Measurements from ENCODE around the gene NPTXR. TPM values are rescaled to one million over a fixed set of nuclear protein-coding genes. Genes with fewer than 3 reads are reported as not detected.

Gene NPTXR
- total RNA-seq, 2 experiments from 2014 or later, result 0.08 TPM; not detected in 1

DNA sequence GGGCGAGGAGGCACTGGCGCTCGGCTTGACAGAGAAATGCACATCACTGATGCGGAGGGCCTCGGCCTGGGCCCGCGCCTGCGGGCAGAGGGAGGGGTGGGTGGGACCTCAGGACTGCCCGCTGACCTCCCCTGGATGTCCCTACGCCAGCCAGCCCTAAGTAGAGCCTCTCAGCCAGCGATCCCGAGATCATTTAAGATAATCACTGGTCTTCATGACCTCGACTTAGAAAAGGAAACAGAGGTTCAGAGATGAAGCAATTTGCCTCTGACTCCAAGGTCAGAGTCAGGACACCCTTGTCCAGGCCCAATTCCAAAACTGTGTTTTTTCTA is 23.3 kb upstream of the NPTXR start:
- TF ChIP-seq, protein P1, sequence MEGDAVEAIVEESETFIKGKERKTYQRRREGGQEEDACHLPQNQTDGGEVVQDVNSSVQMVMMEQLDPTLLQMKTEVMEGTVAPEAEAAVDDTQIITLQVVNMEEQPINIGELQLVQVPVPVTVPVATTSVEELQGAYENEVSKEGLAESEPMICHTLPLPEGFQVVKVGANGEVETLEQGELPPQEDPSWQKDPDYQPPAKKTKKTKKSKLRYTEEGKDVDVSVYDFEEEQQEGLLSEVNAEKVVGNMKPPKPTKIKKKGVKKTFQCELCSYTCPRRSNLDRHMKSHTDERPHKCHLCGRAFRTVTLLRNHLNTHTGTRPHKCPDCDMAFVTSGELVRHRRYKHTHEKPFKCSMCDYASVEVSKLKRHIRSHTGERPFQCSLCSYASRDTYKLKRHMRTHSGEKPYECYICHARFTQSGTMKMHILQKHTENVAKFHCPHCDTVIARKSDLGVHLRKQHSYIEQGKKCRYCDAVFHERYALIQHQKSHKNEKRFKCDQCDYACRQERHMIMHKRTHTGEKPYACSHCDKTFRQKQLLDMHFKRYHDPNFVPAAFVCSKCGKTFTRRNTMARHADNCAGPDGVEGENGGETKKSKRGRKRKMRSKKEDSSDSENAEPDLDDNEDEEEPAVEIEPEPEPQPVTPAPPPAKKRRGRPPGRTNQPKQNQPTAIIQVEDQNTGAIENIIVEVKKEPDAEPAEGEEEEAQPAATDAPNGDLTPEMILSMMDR (conservative IDR thresholded peaks at IDR 0.05; ENCODE audit: low read length), result no peak
- no peak for TF ChIP-seq EZH2phosphoT487 (IDR thresholded peaks at IDR 0.05; ENCODE audit: borderline replicate concordance, low read depth, low read length)
- peaks cover 23% of the 10 kb centered on the region for H3K4me1 ChIP-seq (ENCODE audit: insufficient read depth, low read length, poor library complexity, severe bottlenecking)
- H3K27ac ChIP-seq (ENCODE audit: low read depth, low read length, poor library complexity, severe bottlenecking), result no peak overlapping the region
- no peak overlapping the region for H2AFZ ChIP-seq (ENCODE audit: low read length)
- H4K20me1 ChIP-seq (ENCODE audit: insufficient read depth, low read length), result peaks cover 14% of the 10 kb centered on the region
- CTCF ChIA-PET (ENCODE audit: unreplicated experiment), result no interaction called here
- no peaks in the 10 kb centered on the region for H3K9me2 ChIP-seq (ENCODE audit: insufficient read depth, low read length)
- no peak for DNase-seq (ENCODE audit: low spot score)
- no peak overlapping the region for H3K4me2 ChIP-seq (ENCODE audit: low read length)
- no peaks in the 10 kb centered on the region for H3K9me3 ChIP-seq (ENCODE audit: low read length)
- H3K4me3 ChIP-seq (ENCODE audit: low read depth, low read length, poor library complexity, severe bottlenecking), result no peak overlapping the region
- no TSS peak for BruUV-seq (replicated peaks)
- peaks cover 67% of the 10 kb centered on the region for H3K36me3 ChIP-seq (ENCODE audit: insufficient read depth, low read length)
- POLR2A ChIA-PET, result no interaction called here
- intact Hi-C loops (cut with micrococcal nuclease; ENCODE audit: unreplicated experiment), result no loop called here
- peaks cover 22% of the 10 kb centered on the region for H3K79me2 ChIP-seq (ENCODE audit: insufficient read depth, low read depth, low read length)

DNA sequence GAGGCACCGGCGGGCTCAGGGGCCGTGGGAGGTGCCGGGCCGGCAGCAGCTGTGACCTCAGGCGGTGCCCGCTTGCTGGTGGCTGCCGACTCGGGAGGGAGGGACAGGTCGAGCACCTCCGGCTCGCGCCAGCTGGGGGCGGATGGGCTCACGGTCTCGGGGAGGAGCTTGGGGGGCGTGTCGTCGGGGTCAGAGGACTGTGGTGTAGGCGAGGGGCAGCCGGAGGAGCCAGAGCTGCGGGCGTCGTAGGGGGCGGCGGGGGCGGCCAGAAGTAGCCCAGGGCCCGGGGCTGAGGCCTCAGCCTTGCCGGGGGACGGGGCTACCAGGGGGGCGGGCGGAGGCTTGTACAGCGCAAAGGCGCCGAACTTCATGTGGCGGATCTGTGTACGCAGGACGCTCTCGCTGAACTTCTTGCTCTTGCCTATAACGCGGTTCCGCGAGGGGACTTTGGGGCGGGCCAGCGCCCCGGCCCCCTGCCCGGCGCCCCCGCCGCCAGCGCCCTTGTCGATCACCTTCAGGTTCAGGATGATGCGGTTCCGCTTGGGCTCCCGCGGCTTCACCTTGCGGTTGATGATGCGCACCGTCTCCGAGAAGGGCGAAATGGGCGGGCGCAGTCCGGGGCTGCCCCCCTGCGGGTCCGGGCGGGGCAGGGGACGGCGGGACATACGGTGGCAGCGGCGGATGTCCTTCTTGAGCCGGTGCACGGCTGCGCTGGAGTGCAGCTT is 22.7 kb upstream of the NPTXR start:
- intact Hi-C loops (cut with micrococcal nuclease; ENCODE audit: unreplicated experiment), result no loop called here
- DNase-seq (ENCODE audit: low spot score), result no peak
- no peak overlapping the region for H2AFZ ChIP-seq (ENCODE audit: low read length)
- ChIA-PET POLR2A (no interaction called here), CTCF (ENCODE audit: unreplicated experiment) (no interaction called here)
- no TSS peak for BruUV-seq (replicated peaks)
- TF ChIP-seq EZH2phosphoT487 (IDR thresholded peaks at IDR 0.05; ENCODE audit: borderline replicate concordance, low read depth, low read length), result no peak
- TF ChIP-seq, protein P1 (conservative IDR thresholded peaks at IDR 0.05; ENCODE audit: low read length), result no peak
- no peaks in the 10 kb centered on the region for H3K9me2 ChIP-seq (ENCODE audit: insufficient read depth, low read length)
- H3K36me3 ChIP-seq (ENCODE audit: insufficient read depth, low read length), result peaks cover 67% of the 10 kb centered on the region
- H3K9me3 ChIP-seq (ENCODE audit: low read length), result no peaks in the 10 kb centered on the region
- peaks cover 14% of the 10 kb centered on the region for H4K20me1 ChIP-seq (ENCODE audit: insufficient read depth, low read length)
- H3K4me1 ChIP-seq (ENCODE audit: insufficient read depth, low read length, poor library complexity, severe bottlenecking), result peaks cover 23% of the 10 kb centered on the region
- no peak overlapping the region for H3K27ac ChIP-seq (ENCODE audit: low read depth, low read length, poor library complexity, severe bottlenecking)
- no peak overlapping the region for H3K4me2 ChIP-seq (ENCODE audit: low read length)
- H3K4me3 ChIP-seq (ENCODE audit: low read depth, low read length, poor library complexity, severe bottlenecking), result no peak overlapping the region
- H3K79me2 ChIP-seq (ENCODE audit: insufficient read depth, low read depth, low read length), result peaks cover 21% of the 10 kb centered on the region

DNA sequence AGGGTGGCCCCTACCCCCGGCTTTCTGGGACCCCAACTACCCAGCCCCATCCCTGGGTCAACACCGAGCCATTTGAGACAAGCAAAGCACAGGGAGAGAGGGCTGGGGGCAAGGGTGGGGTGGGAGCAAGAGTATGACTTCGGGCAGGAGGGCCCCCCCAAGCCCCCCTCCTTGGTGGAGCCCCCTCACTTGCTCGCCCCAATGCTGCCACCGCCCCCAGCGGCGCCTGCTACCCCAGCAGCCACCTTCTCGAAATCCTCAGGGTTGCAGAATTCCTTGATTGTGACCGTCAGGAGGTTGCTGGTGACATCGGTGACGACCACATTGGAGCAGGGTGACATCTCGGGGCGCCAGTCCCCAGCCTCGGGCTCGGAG is 22.2 kb upstream of the NPTXR start:
- H2AFZ ChIP-seq (ENCODE audit: low read length), result no peak overlapping the region
- H3K9me3 ChIP-seq (ENCODE audit: low read length), result no peaks in the 10 kb centered on the region
- H4K20me1 ChIP-seq (ENCODE audit: insufficient read depth, low read length), result peaks cover 14% of the 10 kb centered on the region
- H3K4me3 ChIP-seq (ENCODE audit: low read depth, low read length, poor library complexity, severe bottlenecking), result no peak overlapping the region
- H3K4me1 ChIP-seq (ENCODE audit: insufficient read depth, low read length, poor library complexity, severe bottlenecking), result peaks cover 23% of the 10 kb centered on the region
- no peak for DNase-seq (ENCODE audit: low spot score)
- H3K79me2 ChIP-seq (ENCODE audit: insufficient read depth, low read depth, low read length), result peaks cover 15% of the 10 kb centered on the region
- TF ChIP-seq, protein P1 (conservative IDR thresholded peaks at IDR 0.05; ENCODE audit: low read length), result no peak
- no peak for TF ChIP-seq EZH2phosphoT487 (IDR thresholded peaks at IDR 0.05; ENCODE audit: borderline replicate concordance, low read depth, low read length)
- H3K36me3 ChIP-seq (ENCODE audit: insufficient read depth, low read length), result peaks cover 67% of the 10 kb centered on the region
- intact Hi-C loops (cut with micrococcal nuclease; ENCODE audit: unreplicated experiment), result no loop called here
- H3K27ac ChIP-seq (ENCODE audit: low read depth, low read length, poor library complexity, severe bottlenecking), result no peak overlapping the region
- ChIA-PET POLR2A (no interaction called here), CTCF (ENCODE audit: unreplicated experiment) (no interaction called here)
- no peaks in the 10 kb centered on the region for H3K9me2 ChIP-seq (ENCODE audit: insufficient read depth, low read length)
- H3K4me2 ChIP-seq (ENCODE audit: low read length), result no peak overlapping the region
- no TSS peak for BruUV-seq (replicated peaks)

Measured in OCI-LY7 (cell line).